WTC11 (cell line): ENCODE results near the gene PTPRT.

Experiments
- ARID4B ChIP-seq: sonication (generic); formaldehyde crosslinking; IDR thresholded peaks from 2 replicates; pipeline ENCODE4 v1.8.0; 2023; ENCODE audit warnings: missing genetic modification reagents, mild to moderate bottlenecking, borderline replicate concordance
- ATF6 ChIP-seq: sonication (generic); formaldehyde crosslinking; IDR thresholded peaks from 2 replicates; pipeline ENCODE4 v1.8.1; 2023; ENCODE audit warnings: mild to moderate bottlenecking, missing genetic modification reagents
- CREB1 ChIP-seq: sonication (generic); formaldehyde crosslinking; IDR thresholded peaks from 2 replicates; pipeline ENCODE4 v1.8.0; 2023; ENCODE audit warnings: mild to moderate bottlenecking, missing genetic modification reagents
- CREM ChIP-seq: sonication (generic); formaldehyde crosslinking; IDR thresholded peaks from 2 replicates; pipeline ENCODE4 v1.8.1; 2022; ENCODE audit warnings: mild to moderate bottlenecking, missing genetic modification reagents, moderate library complexity
- CTCF ChIP-seq: fragments of 200-600 bp; IDR thresholded peaks from 2 replicates; pipeline ENCODE4 v1.8.0; 2022; ENCODE audit warnings: antibody characterized with exemption
- ESRRA ChIP-seq: sonication (generic); formaldehyde crosslinking; IDR thresholded peaks from 2 replicates; pipeline ENCODE4 v1.8.1; 2022; ENCODE audit warnings: mild to moderate bottlenecking, missing genetic modification reagents, borderline replicate concordance
- HMGXB4 ChIP-seq: sonication (generic); formaldehyde crosslinking; IDR thresholded peaks from 2 replicates; pipeline ENCODE4 v1.8.1; 2023; ENCODE audit warnings: mild to moderate bottlenecking, moderate library complexity, missing genetic modification reagents
- PRRX2 ChIP-seq: fragments of 250-450 bp; sonication (Bioruptor Pico); IDR thresholded peaks from 2 replicates; pipeline ENCODE4 v1.8.0; 2021; ENCODE audit warnings: mild to moderate bottlenecking
- USF2 ChIP-seq: sonication (generic); formaldehyde crosslinking; IDR thresholded peaks from 2 replicates; pipeline ENCODE4 v1.8.1; 2023; ENCODE audit warnings: mild to moderate bottlenecking, missing genetic modification reagents, moderate library complexity
- ZNF317 ChIP-seq: sonication (generic); formaldehyde crosslinking; IDR thresholded peaks from 2 replicates; pipeline ENCODE4 v1.8.1; 2023; ENCODE audit warnings: low read depth, mild to moderate bottlenecking, moderate library complexity, missing genetic modification reagents, borderline replicate concordance

- TF ChIP-seq CTCF: no peak
- TF ChIP-seq ATF6 (CRISPR knock-in tag): no peak
- TF ChIP-seq USF2 (CRISPR knock-in tag): no peak
- TF ChIP-seq ARID4B (CRISPR knock-in tag): no peak
- TF ChIP-seq CREM (CRISPR knock-in tag): no peak
- no peak for TF ChIP-seq PRRX2 (CRISPR knock-in tag)
- TF ChIP-seq HMGXB4 (CRISPR knock-in tag): no peak
- TF ChIP-seq ESRRA (CRISPR knock-in tag): no peak
- no peak for TF ChIP-seq ZNF317 (CRISPR knock-in tag)
- no peak for TF ChIP-seq CREB1 (CRISPR knock-in tag)
Measured at GRCh38 chr20:42192321-42192720, 997.4 kb downstream of the PTPRT start.
